Fibroblast of skin of right biceps (primary cell): ENCODE results near the gene ADCY1.

Source experiments
- DNase-seq: peaks from one replicate; pipeline ENCODE4 v3.0.0-alpha.2; 2013

ADCY1 gene

DNA sequence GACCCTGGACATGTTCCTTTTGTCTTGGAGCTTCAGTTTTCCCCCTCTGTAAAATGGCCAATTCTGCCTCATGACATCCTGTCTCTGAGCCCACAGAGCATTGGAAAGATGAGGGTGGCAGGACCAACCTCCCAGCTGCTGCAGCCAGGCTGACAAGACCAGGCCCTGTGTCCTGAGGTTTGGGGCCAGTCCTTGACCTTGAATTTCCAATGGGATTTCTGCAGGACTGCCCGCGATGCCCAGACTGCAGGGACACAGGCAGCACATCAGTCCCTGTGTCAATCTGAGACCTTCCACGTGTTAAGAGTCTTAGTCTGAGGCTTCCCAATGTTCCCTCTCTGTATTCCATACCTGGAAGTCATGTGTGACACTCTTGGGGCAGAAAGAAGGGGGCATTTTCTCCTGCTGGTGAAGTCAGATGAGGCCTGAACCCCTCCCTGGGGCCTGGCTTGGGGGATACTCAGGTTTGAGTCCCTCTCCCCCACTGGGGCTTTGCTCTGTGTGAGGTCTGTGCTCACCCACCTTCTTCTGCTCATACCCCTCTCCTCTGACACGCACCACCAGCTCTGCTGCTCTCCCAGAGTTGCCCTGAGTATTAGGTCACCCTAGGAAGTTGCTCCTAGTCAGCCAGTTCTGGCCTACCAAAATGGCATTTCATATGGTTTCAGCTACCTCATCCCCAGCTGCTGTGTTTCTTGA, 79.2 kb downstream of the ADCY1 start:
- DNase-seq = no peak

DNA sequence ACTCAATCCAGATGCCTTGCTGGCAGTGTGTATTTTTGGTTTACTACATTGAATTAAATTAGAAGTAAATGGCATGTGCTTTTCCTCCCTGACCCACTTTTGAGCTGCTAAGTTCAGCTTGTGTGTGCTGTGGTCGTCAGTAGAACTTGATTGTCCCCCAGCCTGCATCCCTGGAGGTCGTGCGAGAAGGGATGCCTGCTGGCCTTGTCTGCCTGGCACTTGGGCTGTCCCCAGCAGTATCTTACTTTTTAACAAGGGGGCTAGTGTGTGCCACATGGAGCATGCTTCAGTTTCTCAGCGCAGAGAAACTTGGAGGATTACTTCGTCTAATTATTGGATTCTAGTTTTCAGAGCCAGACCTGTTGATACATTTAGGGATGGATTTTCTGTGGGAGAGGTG, 80.2 kb downstream of the ADCY1 start:
- no peak for DNase-seq

- no peak for DNase-seq
These were observed 81.4 kb downstream of the ADCY1 start for GRCh38 chr7:45655539-45655938.

DNA sequence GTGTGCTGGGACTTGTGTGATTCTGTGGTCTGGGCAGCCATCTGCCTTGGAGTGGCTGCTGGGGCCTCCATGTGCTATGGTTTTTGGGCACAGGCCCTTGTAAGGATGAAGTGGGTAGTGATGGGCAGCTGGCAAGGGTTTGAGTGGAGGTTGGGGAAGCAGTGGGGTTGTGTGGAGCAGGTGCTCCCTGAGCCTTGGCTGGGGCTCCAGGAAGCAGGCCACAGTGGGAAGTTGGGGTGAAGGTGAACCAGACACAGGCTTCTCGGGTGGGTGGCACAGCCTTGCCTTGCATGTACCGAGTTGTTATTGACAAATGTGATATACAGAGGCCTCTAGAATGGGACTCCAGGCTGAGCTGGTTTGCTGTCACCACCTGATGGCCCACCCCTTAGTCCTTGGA, 82.3 kb downstream of the ADCY1 start:
- no peak for DNase-seq

- DNase-seq = no peak
These were observed 83.1 kb downstream of the ADCY1 start for GRCh38 chr7:45657136-45657889.

GRCh38 chr7:45657890-45658715, 83.9 kb downstream of the ADCY1 start:
- DNase-seq = no peak

DNA sequence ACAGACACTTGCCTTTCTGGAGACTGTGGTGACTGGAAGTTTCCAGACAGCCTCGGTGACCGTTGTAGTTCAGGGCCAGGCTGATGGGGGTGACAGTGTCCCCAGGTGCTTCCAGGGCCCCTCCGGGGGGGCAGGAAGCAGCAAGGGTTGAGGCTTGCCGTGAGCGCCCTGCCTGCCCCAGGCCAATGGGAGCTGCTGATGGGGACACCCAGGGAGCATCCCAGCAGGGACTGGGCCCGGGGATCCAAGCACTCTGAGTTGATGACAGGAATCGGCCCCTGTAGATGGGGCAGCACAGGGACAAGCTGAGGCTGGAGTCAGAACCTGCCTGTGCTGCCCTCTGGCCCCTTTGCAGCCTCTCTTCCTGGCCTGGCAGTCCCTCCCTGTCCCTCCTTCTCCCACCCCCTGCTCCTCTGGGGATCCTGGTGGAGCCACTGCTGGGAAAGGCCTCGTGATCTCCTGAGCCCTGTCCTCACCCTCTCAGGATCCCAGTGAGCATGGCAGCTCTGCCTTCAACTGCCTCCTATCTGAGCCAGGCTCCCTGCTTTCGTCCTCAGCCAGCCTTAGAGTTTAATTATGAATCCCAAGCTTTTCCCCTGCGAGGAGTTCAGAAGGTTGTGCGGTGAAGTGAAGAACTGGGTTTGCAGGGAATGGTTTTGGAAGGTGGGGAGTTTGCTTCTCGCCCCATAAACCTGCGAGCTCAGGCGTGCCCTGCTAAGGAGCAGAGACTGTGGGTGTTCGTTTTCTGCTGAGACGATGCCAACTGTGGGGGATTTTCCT, 84.7 kb downstream of the ADCY1 start:
- no peak for DNase-seq

- DNase-seq = no peak
These were observed 85.5 kb downstream of the ADCY1 start for GRCh38 chr7:45659496-45660139.

- DNase-seq = no peak
These were observed 86.2 kb downstream of the ADCY1 start for GRCh38 chr7:45660201-45660900.

DNA sequence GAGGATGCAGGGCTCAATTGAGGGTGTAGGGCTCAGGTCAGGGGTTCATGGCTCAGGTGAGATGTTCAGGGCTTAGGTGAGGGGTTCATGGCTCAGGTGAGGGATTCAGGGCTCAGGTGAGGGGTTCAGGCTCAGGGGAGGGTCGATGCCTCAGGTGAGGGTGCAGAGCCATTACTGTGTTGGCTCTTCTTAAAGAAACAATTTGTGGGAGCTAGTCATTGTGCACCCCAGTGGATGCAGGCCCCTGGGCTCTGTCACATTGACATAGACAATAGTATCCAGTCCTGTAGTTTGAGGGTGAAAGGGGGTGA, 86.7 kb downstream of the ADCY1 start:
- DNase-seq = no peak

GRCh38 chr7:45661302-45661995, 87.3 kb downstream of the ADCY1 start:
- DNase-seq = no peak

- DNase-seq = no peak
These were observed 87.8 kb downstream of the ADCY1 start for GRCh38 chr7:45662018-45662417.

DNA sequence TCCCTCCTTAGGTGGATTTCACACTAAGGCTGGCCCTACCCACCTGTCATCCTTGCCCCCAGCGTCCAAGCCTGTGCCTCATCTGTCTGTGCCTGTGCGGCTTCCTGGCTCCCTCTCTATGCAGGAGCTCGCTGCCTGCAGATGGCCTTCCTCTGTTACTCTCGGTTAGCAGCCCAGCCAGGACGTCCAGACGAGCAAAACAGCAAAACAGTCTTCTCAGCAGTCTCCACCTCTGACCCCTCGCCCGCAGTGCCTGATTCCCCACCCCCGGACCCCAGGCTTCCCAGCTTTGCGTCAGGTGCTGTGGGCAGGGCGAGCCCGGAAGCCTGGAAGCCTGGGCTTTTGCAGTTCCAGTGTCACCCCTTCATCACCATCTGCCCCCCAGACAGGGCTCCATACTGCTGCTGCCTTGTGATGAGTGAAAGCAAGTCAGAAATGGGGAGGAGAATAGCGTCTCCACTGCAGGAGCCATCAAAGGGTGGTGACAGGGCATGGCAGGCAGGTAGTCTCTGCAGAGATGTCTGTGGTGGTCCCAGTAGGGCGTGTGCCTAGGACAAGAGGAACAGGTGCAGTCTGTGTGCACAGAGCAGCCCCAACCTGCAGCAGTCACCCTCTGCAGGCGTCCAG, 88.5 kb downstream of the ADCY1 start:
- no peak for DNase-seq

GRCh38 chr7:45663167-45663921, 89.2 kb downstream of the ADCY1 start:
- DNase-seq = peak; percentile 14

GRCh38 chr7:45663965-45664633, 89.9 kb downstream of the ADCY1 start:
- DNase-seq = no peak

DNA sequence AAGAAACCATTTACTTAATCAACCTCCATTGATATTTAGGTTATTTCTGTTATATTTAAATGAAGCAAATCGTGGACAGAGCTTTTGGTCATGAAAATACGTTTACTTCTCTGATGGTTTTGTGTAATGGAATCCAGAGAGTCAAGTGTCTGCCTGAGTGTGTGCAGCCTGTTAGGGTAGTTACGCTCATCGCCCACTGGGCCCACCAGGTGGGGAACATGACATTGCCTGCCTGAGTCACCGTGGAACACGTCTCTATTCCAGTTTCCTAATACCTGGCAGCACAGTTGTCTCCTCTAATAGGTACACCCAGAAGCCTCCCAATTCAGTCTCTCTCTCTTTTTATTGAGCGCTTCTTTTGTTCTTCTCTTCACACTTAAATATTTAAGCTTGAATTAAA, 91.0 kb downstream of the ADCY1 start:
- no peak for DNase-seq

DNA sequence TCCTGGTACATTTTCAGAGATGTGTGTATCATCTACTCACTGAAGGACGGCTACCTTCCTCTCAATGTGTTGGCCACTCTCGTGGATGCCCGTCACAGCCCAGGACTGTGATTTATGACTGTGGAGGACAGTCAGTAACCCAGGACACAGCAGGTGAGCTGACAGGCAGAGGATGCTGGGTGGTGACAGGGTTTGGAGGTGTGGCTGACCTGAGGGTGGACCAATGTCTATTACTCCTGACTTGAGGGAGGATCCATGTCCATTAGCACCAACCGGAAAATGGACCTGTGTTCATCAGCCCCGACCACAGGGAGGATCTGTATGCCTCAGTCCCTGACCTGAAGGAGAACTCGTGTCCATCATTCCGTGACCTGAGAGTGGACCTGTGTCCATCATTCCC, 96.1 kb downstream of the ADCY1 start:
- no peak for DNase-seq

DNA sequence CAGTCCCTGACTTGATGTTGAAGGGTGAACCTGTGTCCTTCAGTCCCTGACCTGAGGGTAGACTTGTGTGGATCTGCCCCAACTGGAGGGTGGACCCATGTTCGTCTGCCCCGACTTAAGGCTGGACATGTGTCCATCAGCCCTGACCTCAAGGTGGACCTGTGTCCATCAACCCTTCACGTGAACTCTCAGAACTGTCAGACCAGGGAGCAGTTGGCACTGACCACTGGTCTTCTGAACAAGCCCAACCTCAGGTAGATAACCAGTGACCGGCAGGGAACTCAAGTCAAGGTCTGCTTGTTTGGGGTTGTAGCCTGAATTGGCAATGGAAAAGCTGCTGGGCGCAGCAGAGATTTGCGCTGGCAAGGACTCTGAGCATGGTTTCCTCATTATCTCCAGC, 96.5 kb downstream of the ADCY1 start:
- no peak for DNase-seq

- DNase-seq = no peak
These were observed 103.2 kb downstream of the ADCY1 start for GRCh38 chr7:45677311-45677900.
